GM18870 (cell line): ENCODE measurements around the gene RTL9.
"Not testable (repeated sequence)": the region's sequence is repeated elsewhere in the genome, so short reads cannot be mapped to it uniquely, and the experiment has no call there.

Experiments
- ATAC-seq: cut with Tn5 transposase; IDR thresholded peaks from one replicate; pipeline ENCODE4 v1.9.1; 2021; ENCODE audit warnings: moderate library complexity; ENCODE audit not compliant: unreplicated experiment

RTL9 gene

GRCh38 chrX:110404376-110404775 lies 45.7 kb downstream of the RTL9 start:
- no peak for ATAC-seq

GRCh38 chrX:110406250-110406649 lies 47.6 kb downstream of the RTL9 start:
- not testable (repeated sequence) for ATAC-seq

- no peak for ATAC-seq
Measured at GRCh38 chrX:110406822-110407221, 48.2 kb downstream of the RTL9 start.

GRCh38 chrX:110407910-110408545 lies 49.4 kb downstream of the RTL9 start:
- no peak for ATAC-seq
